ENCODE results near the gene WFDC13.

WFDC13 gene

GRCh38 chr20:45745015-45745414 is 43.2 kb downstream of the WFDC13 start:
- TF ChIP-seq, protein P1, sequence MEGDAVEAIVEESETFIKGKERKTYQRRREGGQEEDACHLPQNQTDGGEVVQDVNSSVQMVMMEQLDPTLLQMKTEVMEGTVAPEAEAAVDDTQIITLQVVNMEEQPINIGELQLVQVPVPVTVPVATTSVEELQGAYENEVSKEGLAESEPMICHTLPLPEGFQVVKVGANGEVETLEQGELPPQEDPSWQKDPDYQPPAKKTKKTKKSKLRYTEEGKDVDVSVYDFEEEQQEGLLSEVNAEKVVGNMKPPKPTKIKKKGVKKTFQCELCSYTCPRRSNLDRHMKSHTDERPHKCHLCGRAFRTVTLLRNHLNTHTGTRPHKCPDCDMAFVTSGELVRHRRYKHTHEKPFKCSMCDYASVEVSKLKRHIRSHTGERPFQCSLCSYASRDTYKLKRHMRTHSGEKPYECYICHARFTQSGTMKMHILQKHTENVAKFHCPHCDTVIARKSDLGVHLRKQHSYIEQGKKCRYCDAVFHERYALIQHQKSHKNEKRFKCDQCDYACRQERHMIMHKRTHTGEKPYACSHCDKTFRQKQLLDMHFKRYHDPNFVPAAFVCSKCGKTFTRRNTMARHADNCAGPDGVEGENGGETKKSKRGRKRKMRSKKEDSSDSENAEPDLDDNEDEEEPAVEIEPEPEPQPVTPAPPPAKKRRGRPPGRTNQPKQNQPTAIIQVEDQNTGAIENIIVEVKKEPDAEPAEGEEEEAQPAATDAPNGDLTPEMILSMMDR (IDR thresholded peaks at IDR 0.05) = no peak

DNA sequence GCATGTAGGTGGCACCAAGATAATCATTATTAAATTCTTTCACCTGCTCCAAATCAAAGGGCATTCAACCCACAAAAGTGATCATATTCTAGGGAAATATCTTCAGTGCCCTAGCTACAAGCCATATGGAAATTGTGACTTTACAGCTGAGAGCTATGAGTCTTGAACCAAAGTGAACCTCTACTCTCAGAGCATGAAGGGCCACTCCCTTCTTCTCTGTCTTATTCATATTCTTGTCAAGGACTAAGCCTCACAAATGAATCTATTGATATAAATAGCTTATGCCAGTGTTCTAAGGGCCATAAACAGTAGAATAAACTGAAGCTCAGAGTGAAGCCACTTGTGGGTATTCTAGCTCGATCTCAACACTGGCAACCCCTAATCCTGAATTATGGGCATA is 49.9 kb downstream of the WFDC13 start:
- TF ChIP-seq, protein P1 (IDR thresholded peaks at IDR 0.05) = no peak

DNA sequence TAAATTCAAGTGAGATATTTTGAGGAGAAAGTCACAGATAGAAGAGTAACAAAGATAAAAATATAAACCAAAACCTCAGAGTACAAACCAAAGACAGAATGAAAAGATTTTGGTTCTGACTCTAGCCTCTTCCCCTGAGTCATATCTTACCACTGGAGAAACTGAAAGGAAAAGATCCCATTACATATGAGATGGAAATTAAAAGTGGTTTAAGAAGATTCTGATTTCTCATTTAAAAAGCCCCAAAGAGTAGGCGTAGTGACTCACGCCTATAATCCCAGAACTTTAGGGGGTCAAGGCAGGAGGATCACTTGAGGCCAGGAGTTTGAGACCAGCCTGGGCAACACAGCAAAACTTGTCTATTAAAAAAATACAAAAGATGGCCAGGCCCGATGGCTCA is 50.9 kb downstream of the WFDC13 start:
- TF ChIP-seq, protein P1 (IDR thresholded peaks at IDR 0.05) = no peak

GRCh38 chr20:45758096-45758495 is 56.3 kb downstream of the WFDC13 start:
- TF ChIP-seq, protein P1 (IDR thresholded peaks at IDR 0.05) = no peak

Measured in LNCAP (cell line).